H1 (cell line): ENCODE data around the gene WDFY1. TPM values are rescaled to one million over a fixed set of nuclear protein-coding genes. Genes with fewer than 3 reads are reported as not detected.

Experiments
- BRCA1 ChIP-seq: IDR thresholded peaks from 2 replicates; pipeline ENCODE4 v1.6.1; 2012; ENCODE audit warnings: low read depth, low read length, improper control_type of control experiment
- MAFK ChIP-seq: IDR thresholded peaks from 2 replicates; pipeline ENCODE4 v1.6.1; 2012; ENCODE audit warnings: low read depth, mild to moderate bottlenecking, improper control_type of control experiment, low read length
- TBP ChIP-seq: IDR thresholded peaks from 2 replicates; pipeline ENCODE4 v1.6.1; 2011; ENCODE audit warnings: low read depth, low read length, improper control_type of control experiment
- YY1 ChIP-seq: IDR thresholded peaks from 2 replicates; pipeline ENCODE4 v1.6.1; 2011; ENCODE audit warnings: low read depth, mild to moderate bottlenecking, low read length
- polyA plus RNA-seq, 7 experiments: library from polyadenylated mRNA; depleted of rRNA in 3 of 7; stranded (reverse) in 5 of 7; unstranded in 2 of 7; fragments of >200 nt in 5 of 7; fragments of 200-250 nt in 2 of 7; gene quantifications; 1 replicate in 5 of 7; 2 replicates in 1 of 7; 4 replicates in 1 of 7; pipeline versions ENCODE4 v1.2.1 to v1.2.3, GENCODE V29; 2011 to 2013; ENCODE audit warnings: missing spikeins in 2 of 7, mixed read lengths in 2 of 7
- total RNA-seq: library from RNA; stranded (reverse); fragmentation: NEBNext Ultra II Directional; extraction: Animal tissue kit (Norgen Biotek cat#: 25700); gene quantifications from 2 replicates; pipeline ENCODE4 v1.2.1, GENCODE V29; 2021
- TF ChIP-seq, protein P1 (sequence below): fragments of 300-600 bp; sonication (generic); IDR thresholded peaks from 2 replicates; pipeline ENCODE4 v1.7.1; 2012; ENCODE audit warnings: low read length, moderate library complexity, mild to moderate bottlenecking, inconsistent platforms; ENCODE audit not compliant: insufficient replicate concordance

WDFY1 gene
- total and polyA plus RNA-seq, 2 of the 8 experiments (the other 6 are each of a cell fraction or from before 2014, with no cell fraction given): 68.4 to 94.7 TPM

DNA sequence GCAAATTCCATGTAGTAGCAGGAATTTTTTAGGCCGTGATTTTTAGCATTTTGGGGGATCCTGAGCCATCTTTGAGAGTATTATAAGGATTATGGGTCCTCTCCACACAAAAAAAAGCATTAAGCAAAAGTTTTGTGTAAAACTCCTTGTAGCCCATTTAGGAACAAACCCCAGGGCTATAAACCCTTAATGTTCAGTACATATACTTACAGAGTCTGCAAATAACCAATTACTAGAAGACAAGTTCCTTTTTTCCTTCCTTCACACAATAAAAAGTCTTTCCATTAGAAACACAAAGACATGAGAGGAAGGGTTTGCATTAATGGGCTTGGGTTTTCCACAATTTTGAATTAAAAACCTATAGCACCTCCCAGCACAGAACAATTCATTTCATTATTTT, 44.6 kb downstream of the WDFY1 start (continued):
- TF ChIP-seq, protein P1, sequence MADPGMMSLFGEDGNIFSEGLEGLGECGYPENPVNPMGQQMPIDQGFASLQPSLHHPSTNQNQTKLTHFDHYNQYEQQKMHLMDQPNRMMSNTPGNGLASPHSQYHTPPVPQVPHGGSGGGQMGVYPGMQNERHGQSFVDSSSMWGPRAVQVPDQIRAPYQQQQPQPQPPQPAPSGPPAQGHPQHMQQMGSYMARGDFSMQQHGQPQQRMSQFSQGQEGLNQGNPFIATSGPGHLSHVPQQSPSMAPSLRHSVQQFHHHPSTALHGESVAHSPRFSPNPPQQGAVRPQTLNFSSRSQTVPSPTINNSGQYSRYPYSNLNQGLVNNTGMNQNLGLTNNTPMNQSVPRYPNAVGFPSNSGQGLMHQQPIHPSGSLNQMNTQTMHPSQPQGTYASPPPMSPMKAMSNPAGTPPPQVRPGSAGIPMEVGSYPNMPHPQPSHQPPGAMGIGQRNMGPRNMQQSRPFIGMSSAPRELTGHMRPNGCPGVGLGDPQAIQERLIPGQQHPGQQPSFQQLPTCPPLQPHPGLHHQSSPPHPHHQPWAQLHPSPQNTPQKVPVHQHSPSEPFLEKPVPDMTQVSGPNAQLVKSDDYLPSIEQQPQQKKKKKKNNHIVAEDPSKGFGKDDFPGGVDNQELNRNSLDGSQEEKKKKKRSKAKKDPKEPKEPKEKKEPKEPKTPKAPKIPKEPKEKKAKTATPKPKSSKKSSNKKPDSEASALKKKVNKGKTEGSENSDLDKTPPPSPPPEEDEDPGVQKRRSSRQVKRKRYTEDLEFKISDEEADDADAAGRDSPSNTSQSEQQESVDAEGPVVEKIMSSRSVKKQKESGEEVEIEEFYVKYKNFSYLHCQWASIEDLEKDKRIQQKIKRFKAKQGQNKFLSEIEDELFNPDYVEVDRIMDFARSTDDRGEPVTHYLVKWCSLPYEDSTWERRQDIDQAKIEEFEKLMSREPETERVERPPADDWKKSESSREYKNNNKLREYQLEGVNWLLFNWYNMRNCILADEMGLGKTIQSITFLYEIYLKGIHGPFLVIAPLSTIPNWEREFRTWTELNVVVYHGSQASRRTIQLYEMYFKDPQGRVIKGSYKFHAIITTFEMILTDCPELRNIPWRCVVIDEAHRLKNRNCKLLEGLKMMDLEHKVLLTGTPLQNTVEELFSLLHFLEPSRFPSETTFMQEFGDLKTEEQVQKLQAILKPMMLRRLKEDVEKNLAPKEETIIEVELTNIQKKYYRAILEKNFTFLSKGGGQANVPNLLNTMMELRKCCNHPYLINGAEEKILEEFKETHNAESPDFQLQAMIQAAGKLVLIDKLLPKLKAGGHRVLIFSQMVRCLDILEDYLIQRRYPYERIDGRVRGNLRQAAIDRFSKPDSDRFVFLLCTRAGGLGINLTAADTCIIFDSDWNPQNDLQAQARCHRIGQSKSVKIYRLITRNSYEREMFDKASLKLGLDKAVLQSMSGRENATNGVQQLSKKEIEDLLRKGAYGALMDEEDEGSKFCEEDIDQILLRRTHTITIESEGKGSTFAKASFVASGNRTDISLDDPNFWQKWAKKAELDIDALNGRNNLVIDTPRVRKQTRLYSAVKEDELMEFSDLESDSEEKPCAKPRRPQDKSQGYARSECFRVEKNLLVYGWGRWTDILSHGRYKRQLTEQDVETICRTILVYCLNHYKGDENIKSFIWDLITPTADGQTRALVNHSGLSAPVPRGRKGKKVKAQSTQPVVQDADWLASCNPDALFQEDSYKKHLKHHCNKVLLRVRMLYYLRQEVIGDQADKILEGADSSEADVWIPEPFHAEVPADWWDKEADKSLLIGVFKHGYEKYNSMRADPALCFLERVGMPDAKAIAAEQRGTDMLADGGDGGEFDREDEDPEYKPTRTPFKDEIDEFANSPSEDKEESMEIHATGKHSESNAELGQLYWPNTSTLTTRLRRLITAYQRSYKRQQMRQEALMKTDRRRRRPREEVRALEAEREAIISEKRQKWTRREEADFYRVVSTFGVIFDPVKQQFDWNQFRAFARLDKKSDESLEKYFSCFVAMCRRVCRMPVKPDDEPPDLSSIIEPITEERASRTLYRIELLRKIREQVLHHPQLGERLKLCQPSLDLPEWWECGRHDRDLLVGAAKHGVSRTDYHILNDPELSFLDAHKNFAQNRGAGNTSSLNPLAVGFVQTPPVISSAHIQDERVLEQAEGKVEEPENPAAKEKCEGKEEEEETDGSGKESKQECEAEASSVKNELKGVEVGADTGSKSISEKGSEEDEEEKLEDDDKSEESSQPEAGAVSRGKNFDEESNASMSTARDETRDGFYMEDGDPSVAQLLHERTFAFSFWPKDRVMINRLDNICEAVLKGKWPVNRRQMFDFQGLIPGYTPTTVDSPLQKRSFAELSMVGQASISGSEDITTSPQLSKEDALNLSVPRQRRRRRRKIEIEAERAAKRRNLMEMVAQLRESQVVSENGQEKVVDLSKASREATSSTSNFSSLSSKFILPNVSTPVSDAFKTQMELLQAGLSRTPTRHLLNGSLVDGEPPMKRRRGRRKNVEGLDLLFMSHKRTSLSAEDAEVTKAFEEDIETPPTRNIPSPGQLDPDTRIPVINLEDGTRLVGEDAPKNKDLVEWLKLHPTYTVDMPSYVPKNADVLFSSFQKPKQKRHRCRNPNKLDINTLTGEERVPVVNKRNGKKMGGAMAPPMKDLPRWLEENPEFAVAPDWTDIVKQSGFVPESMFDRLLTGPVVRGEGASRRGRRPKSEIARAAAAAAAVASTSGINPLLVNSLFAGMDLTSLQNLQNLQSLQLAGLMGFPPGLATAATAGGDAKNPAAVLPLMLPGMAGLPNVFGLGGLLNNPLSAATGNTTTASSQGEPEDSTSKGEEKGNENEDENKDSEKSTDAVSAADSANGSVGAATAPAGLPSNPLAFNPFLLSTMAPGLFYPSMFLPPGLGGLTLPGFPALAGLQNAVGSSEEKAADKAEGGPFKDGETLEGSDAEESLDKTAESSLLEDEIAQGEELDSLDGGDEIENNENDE: no peak
- TF ChIP-seq TBP (no peak), MAFK (no peak), BRCA1 (no peak), YY1 (no peak)
